Measurements from ENCODE around the gene CDO1. TPM values are rescaled to one million over a fixed set of nuclear protein-coding genes. Genes with fewer than 3 reads are reported as not detected.

CDO1 gene
- total and polyA plus RNA-seq, 9 of the 15 experiments (the other 6 are each of a cell fraction or from before 2014, with no cell fraction given), result 0.16 to 0.22 TPM; not detected in 7

DNA sequence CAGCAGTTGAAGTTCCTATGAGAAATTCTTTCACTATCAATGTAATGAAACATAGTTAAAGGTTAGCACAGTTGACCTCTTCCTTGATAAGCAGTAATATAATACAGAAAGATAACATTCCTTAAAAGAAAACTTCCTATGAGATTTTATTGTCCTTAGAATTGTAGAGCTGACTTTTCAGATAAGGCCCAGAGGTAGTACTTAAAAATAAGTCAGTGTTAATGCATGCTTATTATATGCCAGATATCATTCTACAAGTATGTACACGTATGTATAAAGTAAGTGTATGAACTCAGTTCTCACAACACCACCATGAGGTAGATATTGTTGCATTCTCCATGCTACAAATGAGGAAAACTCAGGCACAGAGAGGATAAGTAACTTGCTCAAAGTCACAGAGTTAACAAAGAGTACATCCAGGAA lies 40.6 kb upstream of the CDO1 start:
- intact Hi-C loops (cut with micrococcal nuclease), result no loop called here
- FAIRE-seq, result no peak

More for the DNA sequence above, 40.6 kb upstream of the CDO1 start:
- no TSS peak for BruUV-seq (replicated peaks)
- Histone ChIP-seq H4K20me1 (replicated peaks; ENCODE audit: control insufficient read depth, insufficient read depth, low read length) (no peaks in the 10 kb centered on the region), H3K4me2 (ENCODE audit: insufficient read depth, low read length) (no peak overlapping the region), H3K79me2 (ENCODE audit: control insufficient read depth, insufficient read depth, low read length) (peaks cover 47% of the 10 kb centered on the region), H3K27ac (ENCODE audit: extremely low read depth, low read depth, low read length) (no peak overlapping the region), H2AFZ (ENCODE audit: low read depth, low read length) (no peak overlapping the region), H3K4me1 (replicated peaks in 1 of 2; ENCODE audit: control insufficient read depth in 2 of 2, insufficient read depth in 2 of 2, low read length in 2 of 2) (no peaks in the 10 kb centered on the region), H3K9ac (ENCODE audit: insufficient read depth in 1 of 2, low read depth in 2 of 2, low read length in 2 of 2) (no peak overlapping the region), H3K27me3 (ENCODE audit: control insufficient read depth in 2 of 2, insufficient read depth in 2 of 2, low read length in 2 of 2) (no peaks in the 10 kb centered on the region), H3K4me3 (no peak overlapping the region), H3K9me1 (ENCODE audit: control insufficient read depth, insufficient read depth, low read length) (no peaks in the 10 kb centered on the region), H3K9me3 (replicated peaks; ENCODE audit: control insufficient read depth, insufficient read depth, low read depth, low read length) (0 out of 2 replicates have a peak, but pooled peaks cover 2% of the 10 kb centered on the region), H3K36me3 (ENCODE audit: control insufficient read depth, insufficient read depth, low read length) (no peaks in the 10 kb centered on the region)
- ChIA-PET POLR2A (interaction anchor here (1.3 kb wide), 1 partner anchor 13 kb away, joined by 3 read pairs; no protein-coding TSS in a partner anchor), CTCF (ENCODE audit: low intra/inter-chr PET ratio) (no interaction called here)
- DNase-seq (ENCODE audit: extremely low read depth in 1 of 4, low spot score in 3 of 4) (no peak), ATAC-seq (no peak)
- 31% methylated on average over 1 of the region's 1 CpG for WGBS (ENCODE audit: insufficient coverage, low coverage, missing lambda C conversion rate)
- no peak for TF ChIP-seq SRSF7 (optimal IDR thresholded peaks at IDR 0.05; ENCODE audit: low read depth, low read length)
- TF ChIP-seq TOE1 (IDR thresholded peaks at IDR 0.05; ENCODE audit: borderline replicate concordance), result no peak
- TF ChIP-seq TOE1 (CRISPR knock-in tag; IDR thresholded peaks at IDR 0.05; ENCODE audit: borderline replicate concordance, low read depth), result no peak
- no peak for TF ChIP-seq PHTF2 (CRISPR knock-in tag; IDR thresholded peaks at IDR 0.05)
- TF ChIP-seq RNF2 (IDR thresholded peaks at IDR 0.05), result no peak
- no peak for TF ChIP-seq PCBP2 (IDR thresholded peaks at IDR 0.05; ENCODE audit: low read depth, low read length, poor library complexity, severe bottlenecking)
- TF ChIP-seq, protein P1, sequence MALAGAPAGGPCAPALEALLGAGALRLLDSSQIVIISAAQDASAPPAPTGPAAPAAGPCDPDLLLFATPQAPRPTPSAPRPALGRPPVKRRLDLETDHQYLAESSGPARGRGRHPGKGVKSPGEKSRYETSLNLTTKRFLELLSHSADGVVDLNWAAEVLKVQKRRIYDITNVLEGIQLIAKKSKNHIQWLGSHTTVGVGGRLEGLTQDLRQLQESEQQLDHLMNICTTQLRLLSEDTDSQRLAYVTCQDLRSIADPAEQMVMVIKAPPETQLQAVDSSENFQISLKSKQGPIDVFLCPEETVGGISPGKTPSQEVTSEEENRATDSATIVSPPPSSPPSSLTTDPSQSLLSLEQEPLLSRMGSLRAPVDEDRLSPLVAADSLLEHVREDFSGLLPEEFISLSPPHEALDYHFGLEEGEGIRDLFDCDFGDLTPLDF (CRISPR knock-in tag; IDR thresholded peaks at IDR 0.05), result no peak
- TF ChIP-seq, protein P2, sequence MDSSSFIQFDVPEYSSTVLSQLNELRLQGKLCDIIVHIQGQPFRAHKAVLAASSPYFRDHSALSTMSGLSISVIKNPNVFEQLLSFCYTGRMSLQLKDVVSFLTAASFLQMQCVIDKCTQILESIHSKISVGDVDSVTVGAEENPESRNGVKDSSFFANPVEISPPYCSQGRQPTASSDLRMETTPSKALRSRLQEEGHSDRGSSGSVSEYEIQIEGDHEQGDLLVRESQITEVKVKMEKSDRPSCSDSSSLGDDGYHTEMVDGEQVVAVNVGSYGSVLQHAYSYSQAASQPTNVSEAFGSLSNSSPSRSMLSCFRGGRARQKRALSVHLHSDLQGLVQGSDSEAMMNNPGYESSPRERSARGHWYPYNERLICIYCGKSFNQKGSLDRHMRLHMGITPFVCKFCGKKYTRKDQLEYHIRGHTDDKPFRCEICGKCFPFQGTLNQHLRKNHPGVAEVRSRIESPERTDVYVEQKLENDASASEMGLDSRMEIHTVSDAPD (CRISPR knock-in tag; IDR thresholded peaks at IDR 0.05), result no peak
- no peak for TF ChIP-seq NRF1 (conservative IDR thresholded peaks at IDR 0.05 in 1 of 2, IDR thresholded peaks at IDR 0.05 in 1 of 2)
- no peak for TF ChIP-seq KDM2B (CRISPR knock-in tag; IDR thresholded peaks at IDR 0.05)
- TF ChIP-seq ARHGAP35 (IDR thresholded peaks at IDR 0.05; ENCODE audit: partially characterized antibody), result no peak
- TF ChIP-seq ZNF584 (CRISPR knock-in tag; IDR thresholded peaks at IDR 0.05; ENCODE audit: low read depth), result no peak
- TF ChIP-seq SRSF3 (IDR thresholded peaks at IDR 0.05; ENCODE audit: insufficient read depth, low read length), result no peak
- TF ChIP-seq HDAC1 (IDR thresholded peaks at IDR 0.05), result no peak
- in situ Hi-C loops (cut with MboI), result no loop called here
